ENCODE results near the gene UGT1A8. TPM values are rescaled to one million over a fixed set of nuclear protein-coding genes. Genes with fewer than 3 reads are reported as not detected.
A peak's percentile ranks its signal among the peaks of the same experiment; 100 is the strongest.

Gene UGT1A8
- total RNA-seq, 2 experiments from 2014 or later: not detected

GRCh38 chr2:233822101-233822771 is 204.8 kb downstream of the UGT1A8 start:
- CTCF ChIA-PET: no interaction called here
- POLR2A ChIA-PET: no interaction called here
- ATAC-seq (ENCODE audit: poor library complexity) (no peak), DNase-seq (peak in 1 of 14 experiments; percentile 25)
- H3K27me3 Mint-ChIP-seq: peaks cover 4% of the 10 kb centered on the region
- Histone ChIP-seq H3K36me3 (ENCODE audit: insufficient read depth, low read length) (no peaks in the 10 kb centered on the region), H3K27me3 (ENCODE audit: control insufficient read depth in 1 of 2, insufficient read depth in 2 of 2, low read length in 2 of 2) (peaks cover 0 to 2% of the 10 kb centered on the region in 2 experiments), H3K9me3 (ENCODE audit: control insufficient read depth in 1 of 2, insufficient read depth in 1 of 2, low read length in 2 of 2) (peaks cover 0 to 8% of the 10 kb centered on the region in 2 experiments), H3K27ac (ENCODE audit: low read depth in 1 of 2, low read length in 2 of 2) (no peak overlapping the region), H3K4me3 (ENCODE audit: low read length) (no peak overlapping the region), H3K4me1 (ENCODE audit: insufficient read depth, low read length) (no peaks in the 10 kb centered on the region)
- no peaks in the 10 kb centered on the region for H3K9me3 Mint-ChIP-seq
- intact Hi-C loops (cut with DNase I, micrococcal nuclease): no loop called here
- H3K27ac Mint-ChIP-seq: no peak overlapping the region
- H3K4me1 Mint-ChIP-seq (ENCODE audit: low read depth): no peaks in the 10 kb centered on the region
- TF ChIP-seq CTCF (IDR thresholded peaks at IDR 0.05): no peak
- no peak overlapping the region for H3K4me3 Mint-ChIP-seq
- H3K36me3 Mint-ChIP-seq (ENCODE audit: low read depth): no peaks in the 10 kb centered on the region

Other genes with a start within 250 kb of the UGT1A8 start
- 1 to 10 TPM; 7.2 to 8.7 TPM for gene USP40, start 50.9 kb upstream of the UGT1A8 start, total RNA-seq
- gene UGT1A10, start 18.8 kb downstream of the UGT1A8 start, total RNA-seq: not detected
- not detected for gene UGT1A9, start 54.3 kb downstream of the UGT1A8 start, total RNA-seq
- not detected for gene UGT1A7, start 64.3 kb downstream of the UGT1A8 start, total RNA-seq
- not detected for gene UGT1A6, start 75.3 kb downstream of the UGT1A8 start, total RNA-seq
- not detected for gene UGT1A5, start 95.3 kb downstream of the UGT1A8 start, total RNA-seq
- gene UGT1A4, start 101.1 kb downstream of the UGT1A8 start, total RNA-seq: not detected
- gene UGT1A3, start 111.4 kb downstream of the UGT1A8 start, total RNA-seq: not detected
- not detected for gene UGT1A1, start 142.6 kb downstream of the UGT1A8 start, total RNA-seq
- not detected for gene MROH2A, start 160.7 kb downstream of the UGT1A8 start, total RNA-seq
- under 1 TPM; 0.22 to 0.25 TPM for gene HJURP, start 236.9 kb downstream of the UGT1A8 start, total RNA-seq